GM12891 (cell line): ENCODE results near the gene RAB26.

Experiments used
- DNase-seq: peaks from one replicate; pipeline ENCODE4 v3.0.0; 2011; ENCODE audit warnings: low spot score; ENCODE audit not compliant: insufficient read length
- FAIRE-seq: peaks from 2 replicates; lab custom pipeline; 2011; peaks lifted over from hg19 to GRCh38; lab: Jason Lieb, UNC
- PAX5 ChIP-seq: IDR thresholded peaks from 2 replicates; pipeline ENCODE4 v1.6.1; 2011; ENCODE audit warnings: low read length, moderate library complexity, mild to moderate bottlenecking; ENCODE audit not compliant: insufficient read depth, severe bottlenecking
- POLR2A ChIP-seq: IDR thresholded peaks from 2 replicates; pipeline ENCODE4 v1.6.1; 2011; ENCODE audit warnings: low read depth, low read length, control low read depth
- POLR2AphosphoS5 ChIP-seq: IDR thresholded peaks from 2 replicates; pipeline ENCODE4 v1.6.1; 2011; ENCODE audit warnings: low read depth, low read length, control low read depth
- POU2F2 ChIP-seq: IDR thresholded peaks from 2 replicates; pipeline ENCODE4 v1.6.1; 2011; ENCODE audit warnings: low read depth, mild to moderate bottlenecking, control low read depth, low read length, moderate library complexity
- SPI1 ChIP-seq: IDR thresholded peaks from 2 replicates; pipeline ENCODE4 v1.6.1; 2011; ENCODE audit warnings: low read depth, low read length, control low read depth
- TAF1 ChIP-seq: IDR thresholded peaks from 2 replicates; pipeline ENCODE4 v1.6.1; 2011; ENCODE audit warnings: low read depth, low read length, control low read depth

Gene RAB26

DNA sequence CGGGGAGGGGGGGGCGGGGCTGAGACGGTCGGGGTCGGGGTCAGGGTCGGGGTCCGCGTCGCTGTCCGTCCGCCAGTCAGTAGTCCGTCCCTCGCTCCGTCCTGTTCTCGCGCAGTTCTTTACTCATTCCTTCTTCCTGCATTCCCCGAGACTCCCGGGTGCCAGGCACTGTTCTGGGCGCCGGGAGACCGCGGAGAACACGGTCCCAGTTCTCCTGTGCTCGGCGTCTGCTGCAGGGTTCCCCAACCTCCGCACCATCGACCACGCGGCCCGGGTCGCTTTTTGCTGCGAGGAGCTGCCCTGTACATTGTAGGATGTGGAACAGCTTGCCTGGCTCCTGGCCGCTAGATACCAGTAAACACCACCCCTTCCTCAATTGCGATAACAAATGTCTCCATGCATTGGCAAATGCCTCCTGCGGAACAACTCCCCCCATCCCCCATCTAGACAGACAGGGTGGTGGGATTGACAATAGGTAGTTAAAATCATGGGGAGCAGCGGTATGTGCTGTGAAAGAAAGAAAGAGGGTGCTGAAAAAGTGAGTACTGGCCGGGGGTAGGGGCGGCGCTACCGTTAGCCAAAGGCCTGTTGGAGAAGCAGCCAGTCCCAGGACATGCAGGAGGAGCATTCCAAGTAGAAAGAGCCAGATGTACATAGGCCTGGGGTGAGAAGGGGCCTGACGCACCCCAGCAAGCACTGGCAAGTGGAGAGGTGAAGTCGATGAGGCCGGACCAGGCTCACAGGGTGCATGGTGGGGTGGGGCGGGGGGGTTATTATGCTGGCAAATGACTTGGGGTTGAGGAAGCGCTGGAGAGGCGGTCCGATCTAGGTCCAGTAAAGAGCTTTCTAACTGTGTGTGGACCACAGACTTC is 7.8 kb downstream of the RAB26 start:
- no peak for TF ChIP-seq POLR2A
- TF ChIP-seq TAF1: no peak
- no peak for TF ChIP-seq POLR2AphosphoS5
- TF ChIP-seq PAX5: no peak
- TF ChIP-seq POU2F2: no peak
- no peak for TF ChIP-seq SPI1
- DNase-seq: no peak
- FAIRE-seq: peak; percentile 59

DNA sequence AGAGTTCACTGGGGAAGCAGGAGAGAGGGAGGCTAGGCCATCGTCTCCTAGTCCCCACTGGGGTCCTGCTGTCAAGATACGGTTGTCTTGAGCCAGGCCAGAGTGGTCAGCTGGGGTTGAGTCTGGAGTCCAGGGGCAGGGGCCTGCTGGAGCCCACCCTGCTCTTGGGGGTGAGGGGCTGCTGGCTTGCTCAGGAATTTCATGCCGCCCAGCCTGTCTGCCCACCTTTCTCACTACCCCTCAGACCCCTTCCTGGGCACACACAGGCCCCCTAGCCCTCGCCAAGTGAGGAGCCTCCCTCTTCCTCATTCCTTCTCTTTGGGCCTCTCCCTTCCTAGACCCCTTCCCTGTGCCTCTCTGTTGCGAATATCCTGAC is 8.4 kb downstream of the RAB26 start:
- FAIRE-seq (no peak), DNase-seq (no peak)
- TF ChIP-seq POLR2AphosphoS5: no peak
- TF ChIP-seq POLR2A: no peak
- no peak for TF ChIP-seq TAF1
- no peak for TF ChIP-seq SPI1
- TF ChIP-seq POU2F2: no peak
- TF ChIP-seq PAX5: no peak

- FAIRE-seq (no peak), DNase-seq (no peak)
- TF ChIP-seq SPI1: no peak
- TF ChIP-seq POLR2A: no peak
- no peak for TF ChIP-seq POLR2AphosphoS5
- TF ChIP-seq POU2F2: no peak
- no peak for TF ChIP-seq TAF1
- TF ChIP-seq PAX5: no peak
Observed at GRCh38 chr16:2157480-2158261, 9.2 kb downstream of the RAB26 start.

DNA sequence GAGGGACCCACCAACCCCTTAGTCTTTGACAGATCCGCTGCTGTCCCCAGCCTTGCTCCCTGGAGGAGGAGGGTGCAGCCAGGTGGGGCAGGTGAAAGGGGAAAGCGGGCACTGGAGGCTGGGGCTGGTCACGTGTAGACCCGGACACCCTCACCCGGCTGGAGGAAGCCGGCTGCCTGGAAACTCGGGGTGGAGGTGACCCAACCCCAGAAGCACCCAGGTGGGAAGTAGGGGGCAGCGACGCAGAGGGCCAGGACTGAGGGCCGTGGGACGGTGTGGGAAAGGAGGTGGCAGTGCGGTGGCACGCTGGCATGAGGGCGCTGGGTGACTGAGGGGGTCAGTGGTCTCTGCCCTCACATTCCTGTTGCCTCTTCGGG is 9.8 kb downstream of the RAB26 start:
- FAIRE-seq: no peak

GRCh38 chr16:2159175-2159838 is 10.9 kb downstream of the RAB26 start:
- DNase-seq: no peak

More for the DNA sequence above, 9.8 kb downstream of the RAB26 start:
- TF ChIP-seq SPI1: no peak
- no peak for TF ChIP-seq POLR2A
- no peak for TF ChIP-seq TAF1
- TF ChIP-seq POU2F2: no peak
- TF ChIP-seq PAX5: no peak
- TF ChIP-seq POLR2AphosphoS5: no peak
- no peak for DNase-seq

GRCh38 chr16:2160915-2161551 is 12.6 kb downstream of the RAB26 start:
- FAIRE-seq (no peak), DNase-seq (no peak)
- TF ChIP-seq TAF1 (no peak), PAX5 (no peak), POU2F2 (no peak), POLR2A (no peak), POLR2AphosphoS5 (no peak), SPI1 (no peak)

More at GRCh38 chr16:2159175-2159838, 10.9 kb downstream of the RAB26 start:
- no peak for FAIRE-seq
- TF ChIP-seq SPI1 (no peak), PAX5 (no peak), POLR2AphosphoS5 (no peak), POLR2A (no peak), TAF1 (no peak)

DNA sequence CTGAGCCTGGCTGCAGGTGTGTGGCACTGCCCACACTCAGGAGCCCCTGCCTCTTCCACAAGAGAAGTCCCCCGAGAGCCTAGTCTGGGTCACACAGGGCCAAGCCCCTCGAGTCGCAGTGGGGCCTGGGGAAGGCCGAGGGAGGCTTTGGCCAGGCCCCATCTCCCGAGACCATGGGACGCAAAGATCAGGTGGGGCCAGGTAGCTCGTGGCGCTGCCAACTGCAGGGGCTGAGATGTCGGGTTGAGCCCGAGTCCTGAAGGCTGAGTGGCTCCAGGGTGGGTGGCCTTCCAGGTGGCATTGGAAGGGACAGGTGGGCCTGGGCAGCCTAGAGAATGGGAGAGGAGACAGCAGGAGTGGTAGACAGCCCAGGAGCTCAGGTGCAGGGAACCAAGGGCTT is 13.5 kb downstream of the RAB26 start:
- FAIRE-seq (no peak), DNase-seq (no peak)
- TF ChIP-seq POLR2AphosphoS5: no peak
- TF ChIP-seq TAF1: no peak
- no peak for TF ChIP-seq SPI1
- TF ChIP-seq POLR2A: no peak
- no peak for TF ChIP-seq PAX5
- TF ChIP-seq POU2F2: no peak

GRCh38 chr16:2162676-2163118 is 14.3 kb downstream of the RAB26 start:
- DNase-seq (no peak), FAIRE-seq (no peak)
- TF ChIP-seq POLR2A: no peak
- no peak for TF ChIP-seq POU2F2
- TF ChIP-seq POLR2AphosphoS5: no peak
- TF ChIP-seq PAX5: no peak
- TF ChIP-seq TAF1: no peak
- TF ChIP-seq SPI1: no peak

DNA sequence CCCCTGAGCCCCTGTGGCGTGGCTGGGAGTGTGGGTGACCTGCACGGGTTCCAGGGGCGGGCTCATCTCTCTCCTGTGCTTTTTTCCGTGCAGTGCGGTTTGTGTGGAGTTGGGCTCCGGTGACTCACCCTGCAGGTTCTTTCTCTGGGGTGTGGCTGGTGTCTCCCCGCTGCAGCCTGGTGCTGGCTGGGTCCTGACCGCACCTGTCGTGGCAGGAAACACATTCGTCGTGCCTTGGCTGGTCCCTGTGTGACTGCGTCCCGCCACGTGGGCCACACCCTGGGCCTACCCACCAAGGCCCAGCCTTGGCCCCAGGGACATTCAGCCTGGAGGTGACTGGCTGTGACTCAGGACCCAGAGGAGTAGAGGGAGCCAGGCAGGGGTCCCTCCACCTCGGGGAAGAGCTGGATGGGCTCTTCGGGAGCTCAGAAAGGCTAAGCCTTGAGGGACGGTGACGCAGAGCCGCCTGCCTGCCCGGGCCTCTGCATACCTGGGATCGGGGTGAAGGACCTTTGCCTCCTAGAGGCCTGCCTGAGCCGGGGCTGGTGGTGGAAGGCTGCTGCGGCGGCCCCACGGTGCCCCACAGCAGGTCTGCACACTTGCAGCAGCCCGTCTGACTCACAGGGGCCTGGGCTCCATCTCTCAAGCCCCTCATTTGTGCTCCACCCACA is 14.9 kb downstream of the RAB26 start:
- DNase-seq (no peak), FAIRE-seq (no peak)
- TF ChIP-seq PAX5: no peak
